ENCODE results near the gene BTF3.

DNA sequence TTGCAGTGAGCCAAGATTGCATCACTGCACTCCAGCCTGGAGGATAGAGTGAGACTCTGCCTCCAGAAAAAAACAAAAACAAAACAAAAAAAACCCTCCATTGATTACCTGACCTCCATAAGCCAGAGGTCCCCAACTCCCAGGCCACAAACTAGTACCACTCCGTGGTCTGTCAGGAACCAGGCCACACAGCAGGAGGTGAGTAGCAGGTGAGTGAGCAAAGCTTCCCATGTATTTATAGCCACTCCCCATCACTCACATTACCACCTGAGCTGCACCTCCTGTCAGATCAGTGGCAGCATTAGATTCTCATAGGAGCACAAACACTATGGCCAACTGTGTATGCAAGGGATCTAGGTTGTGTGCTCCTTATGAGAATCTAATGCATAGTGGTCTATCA, 13.7 kb upstream of the BTF3 start:
- TF ChIP-seq EZH2phosphoT487 (IDR thresholded peaks at IDR 0.05; ENCODE audit: insufficient read depth, low read depth) = no peak
- TF ChIP-seq EZH2 (IDR thresholded peaks at IDR 0.05; ENCODE audit: insufficient read depth, poor library complexity, severe bottlenecking) = no peak

All from GM23248 (cell line).